Stimulated activated CD4-positive, alpha-beta T cell treated with anti-CD3 and anti-CD28 coated beads, Interleukin-12 subunit alpha, Interleukin-12 subunit beta, amount 100 ng/mL, for 4 hours (primary cell): ENCODE measurements around the gene IRF7.
"Not testable (repeated sequence)": the region's sequence is repeated elsewhere in the genome, so short reads cannot be mapped to it uniquely, and the experiment has no call there.

Source experiments
- DNase-seq: peaks from one replicate; pipeline ENCODE4 v3.0.0-alpha.2; 2020

The IRF7 gene

DNA sequence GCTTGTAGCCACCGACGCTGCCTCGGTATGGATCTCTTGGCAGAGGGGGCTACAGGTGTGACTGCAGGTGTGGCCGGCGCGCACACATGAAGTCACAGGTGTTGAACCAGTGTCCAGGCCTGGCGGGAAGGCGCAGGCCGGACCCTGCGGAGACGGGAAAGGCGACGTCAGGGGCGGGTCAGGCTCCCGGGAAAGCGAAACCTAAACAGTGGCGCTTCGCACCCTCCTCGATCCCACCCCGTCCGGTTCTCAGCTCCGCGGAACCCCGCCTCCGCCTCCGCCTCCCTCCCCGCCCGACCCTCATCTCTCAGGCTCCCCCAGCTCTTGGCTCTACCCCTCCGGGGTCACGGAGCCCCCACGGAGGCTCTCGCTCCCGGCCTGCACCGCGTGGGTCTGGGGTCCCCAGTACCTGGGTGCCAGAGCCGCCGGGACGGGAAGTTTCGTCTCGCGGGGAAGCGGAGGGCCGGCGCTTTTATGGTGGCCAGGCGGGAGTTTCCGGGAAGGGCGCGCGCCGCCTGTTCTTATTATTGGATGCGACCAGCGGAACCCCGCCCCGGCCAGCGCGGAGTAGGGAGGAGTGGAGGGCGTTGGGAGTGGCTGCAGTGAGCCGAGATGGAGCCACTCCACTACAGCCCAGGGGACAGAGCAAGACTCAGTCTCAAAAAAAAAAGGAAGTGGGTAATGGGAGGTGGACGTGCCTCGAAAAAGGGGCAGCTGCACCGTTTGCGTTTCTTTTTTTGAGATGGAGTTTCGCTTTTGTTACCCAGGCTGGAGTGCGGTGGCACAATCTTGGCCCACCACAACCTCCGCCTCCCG, at the start of gene IRF7:
IRF7 (minus strand) TSS at position 447 of the 816 bp plus-strand sequence. CDS start 586 bp downstream, outside the sequence.
- DNase-seq = peak; percentile 78

DNA sequence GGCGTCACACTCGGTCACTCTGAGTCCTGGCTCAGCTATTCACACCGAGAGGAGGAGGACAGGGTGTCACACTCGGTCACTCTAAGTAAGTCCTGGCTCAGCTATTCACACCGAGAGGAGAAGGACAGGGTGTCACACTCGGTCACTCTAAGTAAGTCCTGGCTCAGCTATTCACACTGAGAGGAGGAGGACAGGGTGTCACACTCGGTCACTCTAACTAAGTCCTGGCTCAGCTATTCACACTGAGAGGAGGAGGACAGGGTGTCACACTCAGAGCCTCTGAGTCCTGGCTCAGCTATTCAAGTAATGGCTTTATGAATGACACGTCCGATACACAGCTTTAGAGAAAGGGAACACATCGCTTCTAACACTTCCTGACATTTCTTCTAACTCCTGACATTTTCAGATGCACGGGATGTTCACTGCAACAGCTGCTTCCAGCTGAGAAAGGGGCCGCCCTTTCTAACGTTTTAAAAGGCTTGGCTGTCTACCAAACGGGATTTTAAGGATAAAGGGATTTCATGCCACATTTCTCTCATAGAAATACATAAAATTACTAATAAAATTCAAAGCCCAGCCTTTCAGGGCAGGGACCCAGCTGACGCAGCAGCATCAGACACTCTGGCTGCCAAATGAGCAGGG, 49.4 kb upstream of the IRF7 start:
- no peak for DNase-seq

DNA sequence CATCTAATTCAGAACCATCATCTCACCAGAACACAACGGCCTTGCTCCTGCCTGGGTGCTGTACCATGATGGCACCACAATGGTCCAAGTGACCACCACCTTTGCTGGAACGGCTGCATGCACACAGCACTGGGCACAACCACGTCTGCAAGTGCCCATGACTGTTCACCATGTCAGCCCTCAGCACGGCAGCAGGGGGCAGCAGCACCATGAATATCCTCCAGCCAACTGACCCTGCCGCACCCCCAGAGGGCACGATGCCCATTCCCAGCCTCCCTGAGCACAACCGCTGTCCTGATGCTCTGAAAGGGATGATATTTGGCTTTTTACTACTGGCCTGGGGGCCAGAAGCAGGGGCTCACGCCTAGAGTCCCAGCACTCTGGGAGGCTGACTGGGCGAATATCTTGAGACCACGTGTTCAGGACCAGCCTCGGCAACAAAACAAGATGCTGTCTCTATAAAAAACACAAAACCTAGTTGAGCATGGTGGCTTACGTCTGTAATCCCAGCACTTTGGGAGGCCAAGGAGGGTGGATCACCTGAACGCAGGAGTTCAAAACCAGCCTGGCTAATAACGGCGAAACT, 47.0 kb upstream of the IRF7 start:
- DNase-seq = peak; percentile 38

DNA sequence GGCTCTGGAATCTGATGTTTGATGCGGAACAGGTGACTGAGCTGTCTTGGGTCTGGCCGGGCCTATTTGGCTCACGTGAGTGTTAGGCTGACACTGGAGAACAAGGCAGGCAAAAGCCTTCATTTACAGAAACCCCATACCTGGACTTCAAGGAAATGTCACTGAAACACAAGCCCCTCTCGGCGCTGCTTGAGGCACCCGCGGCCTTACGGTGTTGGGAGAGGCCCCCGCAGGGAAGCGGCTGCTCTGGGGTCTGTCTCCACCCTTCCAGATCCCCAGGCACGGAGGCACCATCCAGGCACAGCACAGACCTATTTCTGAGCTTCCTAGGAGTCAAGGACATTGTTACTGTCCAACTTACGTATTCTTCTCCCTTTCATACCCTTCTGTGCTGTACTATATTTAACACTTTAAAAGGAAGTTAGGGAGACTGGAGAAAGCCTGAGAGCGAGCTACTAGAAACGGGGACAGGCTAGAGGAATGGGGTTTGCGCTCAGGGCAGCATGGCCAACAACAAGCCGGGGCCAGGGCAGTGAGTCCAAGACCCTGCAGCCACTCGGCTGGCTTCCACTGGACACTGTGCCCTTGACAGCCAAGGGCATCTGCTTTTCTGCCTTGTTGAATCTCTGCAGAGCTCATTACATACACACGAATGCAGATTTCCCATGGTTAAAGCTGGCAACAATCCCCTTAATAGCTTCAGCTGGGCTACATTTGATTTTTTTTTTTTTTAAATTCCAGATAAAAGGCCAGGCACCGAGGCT, 45.1 kb upstream of the IRF7 start:
- DNase-seq = no peak

DNA sequence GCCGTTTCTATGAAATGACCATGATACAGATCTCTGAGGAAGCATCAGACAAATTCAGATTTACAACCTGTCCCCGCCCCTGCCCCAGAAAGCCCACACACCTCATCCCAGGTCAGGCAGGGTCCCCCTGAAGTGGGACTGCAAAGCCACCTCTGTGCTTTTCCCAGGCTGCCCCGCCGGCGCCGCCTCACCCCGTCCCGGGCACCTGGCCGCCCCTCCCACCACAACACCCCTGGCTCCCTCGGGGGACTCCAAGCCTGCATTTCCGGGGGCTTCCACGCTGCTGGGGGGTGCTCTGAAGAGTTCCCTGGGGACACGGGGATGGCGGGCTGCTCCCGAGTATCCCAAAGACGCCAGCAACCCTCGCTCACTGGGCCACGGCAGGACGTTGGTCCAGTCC, 44.5 kb upstream of the IRF7 start:
- no peak for DNase-seq

DNA sequence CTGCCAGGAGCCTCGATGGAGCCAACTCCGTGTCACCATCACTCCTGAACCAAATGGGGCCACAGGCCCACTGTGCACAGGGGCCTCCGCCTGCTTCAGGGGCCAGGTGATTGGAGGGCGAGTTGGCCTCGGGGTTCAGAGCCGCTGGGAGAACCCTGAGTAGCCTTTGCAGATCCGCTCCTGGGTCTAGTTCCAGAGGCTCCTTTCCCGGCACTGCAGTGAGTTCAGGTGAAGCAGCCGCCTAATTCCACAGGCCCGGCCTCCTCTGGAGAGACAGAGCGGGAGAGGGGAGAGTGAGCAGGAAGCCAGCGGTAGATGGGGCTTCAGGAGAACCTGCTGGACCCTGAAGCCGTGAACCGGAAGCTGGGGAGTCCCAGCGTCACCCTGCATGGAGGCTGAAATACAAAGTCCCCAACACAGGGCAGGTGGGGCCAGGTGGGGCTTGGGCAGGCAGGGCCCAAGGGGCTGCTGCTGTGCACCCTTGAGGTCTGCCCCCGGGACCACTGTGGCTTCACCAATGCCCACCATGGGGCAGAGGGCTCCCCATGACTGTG, 43.9 kb upstream of the IRF7 start:
- no peak for DNase-seq

DNA sequence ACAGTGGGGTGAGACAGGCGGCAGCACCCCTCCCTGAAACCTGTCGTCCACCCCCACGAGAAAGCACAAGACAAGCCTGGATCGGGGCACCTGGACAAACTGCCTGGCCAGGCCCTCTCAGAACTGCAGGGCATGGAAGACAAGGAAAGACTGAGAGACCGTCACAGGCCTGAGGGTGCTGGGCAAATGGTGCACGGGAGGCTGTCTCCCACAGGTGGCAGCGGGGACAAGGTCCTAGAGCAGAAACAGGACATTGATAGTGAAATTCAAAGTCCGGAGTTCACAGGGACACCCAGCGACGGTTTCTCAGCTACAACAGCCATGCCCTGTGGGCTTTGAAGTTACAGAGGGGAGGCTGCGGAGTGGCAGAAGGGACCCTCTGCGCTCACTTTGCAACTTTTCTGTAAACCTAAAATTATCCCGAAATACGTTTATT, 42.0 kb upstream of the IRF7 start:
- no peak for DNase-seq

DNA sequence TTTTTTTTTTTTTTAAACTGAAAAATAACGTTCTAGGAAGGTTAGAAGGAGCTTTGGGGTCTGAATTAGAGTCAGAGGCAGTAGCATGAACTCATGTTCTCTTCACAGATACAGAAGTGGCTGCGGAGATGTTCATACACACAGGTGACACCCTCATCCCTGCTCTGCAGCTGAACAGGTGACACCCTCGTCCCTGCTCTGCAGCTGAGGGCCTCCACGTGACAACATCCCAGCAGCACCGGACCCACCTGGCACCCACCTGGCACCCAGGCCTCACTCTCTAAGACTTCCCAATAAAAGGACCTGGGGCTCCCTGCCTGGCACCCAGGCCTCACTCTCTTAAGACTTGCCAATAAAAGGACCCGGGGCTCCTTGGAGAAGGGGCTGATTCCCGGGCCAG, 41.1 kb upstream of the IRF7 start:
- DNase-seq = no peak

DNA sequence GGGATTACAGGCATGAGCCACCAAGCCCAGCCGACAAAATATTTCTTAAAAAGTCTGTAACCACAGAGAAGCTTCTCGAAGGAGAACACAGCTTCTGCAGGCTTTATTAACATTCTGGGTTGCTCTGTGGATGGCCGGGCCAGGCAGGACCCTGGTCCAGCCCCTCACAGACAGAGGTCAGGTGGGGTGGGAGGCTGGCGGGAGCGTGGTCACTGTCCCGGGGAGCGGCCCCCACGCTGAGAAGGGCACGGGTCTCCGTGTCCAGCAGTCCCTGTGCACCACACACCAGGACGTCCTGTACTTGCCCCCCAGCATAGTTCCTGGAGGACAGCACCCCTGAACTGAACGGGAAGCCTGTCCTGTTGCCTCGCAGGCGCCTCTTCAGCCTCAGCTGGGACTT, 40.7 kb upstream of the IRF7 start:
- no peak for DNase-seq

DNA sequence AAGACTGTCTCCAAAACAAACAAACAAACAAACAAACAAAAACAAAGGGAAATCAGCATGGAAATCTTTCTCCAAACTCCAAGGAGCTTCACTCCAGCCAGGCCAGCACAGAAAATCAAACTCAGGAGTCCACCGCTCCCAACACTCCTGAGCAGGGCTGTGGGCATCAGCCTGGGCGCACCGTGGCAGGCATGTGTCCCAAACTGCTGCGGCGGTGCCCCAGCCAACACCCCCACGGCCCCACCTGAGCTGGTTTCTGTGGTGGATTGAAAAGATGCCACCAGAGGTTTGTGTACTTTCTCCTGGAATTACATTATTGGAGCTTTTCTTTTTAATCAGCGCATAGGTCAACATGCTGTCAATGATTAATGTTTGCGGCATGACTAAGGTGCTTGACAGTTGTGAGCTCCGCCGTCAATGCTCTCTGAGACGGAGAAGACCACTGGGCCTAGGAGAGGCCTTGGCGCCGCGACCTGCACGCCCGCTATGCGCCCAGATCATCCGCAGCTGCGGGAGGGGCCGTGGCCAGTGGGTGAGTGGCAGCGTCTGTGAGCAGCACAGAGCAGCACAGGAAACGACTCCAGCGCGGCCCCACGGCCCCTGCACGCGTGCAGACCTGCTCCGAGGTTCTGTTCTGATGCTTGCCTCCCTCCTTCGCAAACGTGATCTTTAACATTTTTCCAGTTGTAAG, 39.4 kb upstream of the IRF7 start:
- DNase-seq = no peak

DNA sequence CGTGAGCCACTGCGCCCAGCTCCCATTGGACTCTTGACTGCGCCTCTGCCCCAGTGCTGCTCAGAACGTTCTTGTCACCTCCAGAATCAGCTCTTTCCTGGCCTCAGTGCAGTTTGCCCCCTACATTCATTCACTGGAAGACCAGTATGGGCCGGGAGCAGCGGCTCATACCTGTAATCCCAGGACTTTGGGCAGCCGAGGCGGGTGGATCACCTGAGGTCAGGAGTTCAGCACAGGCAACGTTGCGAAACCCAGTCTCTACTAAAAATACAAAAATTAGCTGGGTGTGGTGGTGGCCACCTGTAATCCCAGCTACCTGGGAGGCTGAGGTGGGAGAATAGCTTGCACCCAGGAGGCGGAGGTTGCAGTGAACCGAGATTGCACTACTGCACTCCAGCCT, 38.7 kb upstream of the IRF7 start:
- not testable (repeated sequence) for DNase-seq

DNA sequence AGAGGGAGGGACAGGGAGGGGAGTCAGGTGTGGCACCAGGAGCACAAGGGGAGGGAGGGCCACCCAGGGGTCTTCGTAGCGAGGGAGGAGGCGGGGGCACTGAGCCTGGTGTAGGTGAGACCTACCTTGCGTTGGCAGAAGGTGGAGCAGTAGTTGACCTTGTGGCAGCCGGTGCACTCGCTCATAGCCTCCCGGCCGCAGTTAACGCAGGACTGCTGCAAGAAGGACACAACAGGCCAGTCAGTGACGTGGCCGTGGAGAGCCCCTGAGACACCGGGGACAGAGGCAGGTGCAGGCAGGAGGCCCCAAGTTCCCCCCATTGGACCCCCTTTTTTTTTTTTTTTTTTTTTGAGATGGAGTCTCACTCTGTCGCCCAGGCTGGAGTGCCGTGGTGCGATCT, 38.1 kb upstream of the IRF7 start:
- no peak for DNase-seq

DNA sequence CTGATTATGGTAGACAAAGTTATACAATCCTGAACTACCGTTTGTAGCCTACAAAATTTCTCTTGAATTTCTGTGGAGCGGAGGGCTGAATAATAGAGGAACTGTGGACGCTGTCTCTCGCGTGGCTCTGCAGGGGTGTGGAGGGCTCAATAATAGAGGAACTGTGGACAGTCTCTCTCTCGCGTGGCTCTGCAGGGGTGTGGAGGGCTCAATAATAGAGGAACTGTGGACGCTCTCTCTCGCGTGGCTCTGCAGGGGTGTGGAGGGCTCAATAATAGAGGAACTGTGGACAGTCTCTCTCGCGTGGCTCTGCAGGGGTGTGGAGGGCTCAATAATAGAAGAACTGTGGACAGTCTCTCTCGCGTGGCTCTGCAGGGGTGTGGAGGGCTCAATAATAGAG, 37.4 kb upstream of the IRF7 start:
- DNase-seq = not testable (repeated sequence)

DNA sequence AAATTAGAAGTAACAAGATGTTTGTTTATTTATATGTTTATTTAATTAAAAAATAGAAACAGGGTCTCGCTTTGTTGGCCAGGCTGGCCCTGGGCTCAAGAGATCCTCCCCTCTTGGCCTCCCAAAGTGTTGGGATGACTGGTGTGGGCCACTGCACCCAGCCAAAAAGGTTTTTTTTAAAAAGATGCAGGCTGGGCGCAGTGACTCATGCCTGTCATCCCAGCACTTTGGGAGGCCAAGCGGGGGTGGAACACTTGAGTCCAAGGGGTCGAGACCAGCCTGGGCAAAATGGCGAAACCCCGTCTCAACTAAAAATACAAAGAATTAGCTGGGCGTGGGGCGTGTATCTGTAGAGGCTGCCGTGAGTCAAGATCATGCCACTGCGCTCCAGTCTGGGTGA, 34.7 kb upstream of the IRF7 start:
- DNase-seq = no peak

DNA sequence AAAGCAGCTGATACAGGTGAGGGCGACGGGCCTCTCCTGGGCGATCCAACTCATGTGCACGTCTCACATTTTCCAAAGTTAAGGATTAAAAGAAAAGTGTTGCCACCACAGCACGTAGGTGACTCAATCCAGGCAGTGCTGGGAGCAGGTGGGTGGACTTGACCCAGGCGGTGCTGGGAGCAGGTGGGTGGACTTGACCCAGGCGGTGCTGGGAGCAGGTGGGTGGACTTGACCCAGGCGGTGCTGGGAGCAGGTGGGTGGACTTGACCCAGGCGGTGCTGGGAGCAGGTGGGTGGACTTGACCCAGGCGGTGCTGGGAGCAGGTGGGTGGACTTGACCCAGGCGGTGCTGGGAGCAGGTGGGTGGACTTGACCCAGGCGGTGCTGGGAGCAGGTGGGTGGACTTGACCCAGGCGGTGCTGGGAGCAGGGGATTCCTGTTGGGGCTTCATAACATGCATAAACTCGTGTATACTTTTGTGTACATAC, 32.0 kb upstream of the IRF7 start:
- DNase-seq = not testable (repeated sequence)

DNA sequence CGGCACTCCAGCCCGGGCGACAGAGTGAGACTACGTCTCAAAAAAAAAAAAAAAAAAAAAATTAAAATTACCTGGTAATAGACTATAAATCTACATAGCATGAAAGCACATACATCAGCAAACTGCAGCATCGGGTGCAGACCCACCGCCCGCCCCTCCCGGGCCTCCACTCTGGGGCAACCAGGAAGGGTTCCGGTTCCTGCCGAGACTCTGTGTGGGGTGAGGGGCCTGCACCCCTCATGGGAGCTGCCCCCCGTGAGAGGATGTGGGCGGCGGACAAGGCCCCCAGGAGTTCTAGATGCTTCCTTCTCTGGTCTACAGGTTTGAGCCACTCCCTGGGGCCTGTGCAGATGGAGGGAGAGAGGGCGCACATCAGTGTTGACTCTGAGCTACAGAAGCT, 30.5 kb upstream of the IRF7 start:
- DNase-seq = no peak

DNA sequence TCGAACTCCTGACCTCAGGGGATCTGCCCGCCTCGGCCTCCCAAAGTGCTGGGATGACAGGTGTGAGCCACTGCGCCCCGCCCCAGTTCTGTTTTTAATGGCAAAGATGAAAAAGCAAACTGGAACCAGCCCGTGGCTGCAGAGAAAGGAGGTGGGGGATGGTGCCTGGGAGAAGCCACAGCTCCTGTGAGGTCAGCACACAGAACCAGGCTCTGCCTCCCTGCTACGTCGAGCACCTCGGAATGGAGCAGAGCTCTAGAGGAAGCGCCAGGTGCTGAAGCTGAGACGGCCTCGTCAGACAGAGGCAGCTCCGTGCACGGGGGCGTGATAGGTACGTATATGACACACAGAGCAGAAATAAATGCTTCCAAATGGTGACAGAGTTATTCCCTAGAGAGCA, 29.8 kb upstream of the IRF7 start:
- DNase-seq = no peak

DNA sequence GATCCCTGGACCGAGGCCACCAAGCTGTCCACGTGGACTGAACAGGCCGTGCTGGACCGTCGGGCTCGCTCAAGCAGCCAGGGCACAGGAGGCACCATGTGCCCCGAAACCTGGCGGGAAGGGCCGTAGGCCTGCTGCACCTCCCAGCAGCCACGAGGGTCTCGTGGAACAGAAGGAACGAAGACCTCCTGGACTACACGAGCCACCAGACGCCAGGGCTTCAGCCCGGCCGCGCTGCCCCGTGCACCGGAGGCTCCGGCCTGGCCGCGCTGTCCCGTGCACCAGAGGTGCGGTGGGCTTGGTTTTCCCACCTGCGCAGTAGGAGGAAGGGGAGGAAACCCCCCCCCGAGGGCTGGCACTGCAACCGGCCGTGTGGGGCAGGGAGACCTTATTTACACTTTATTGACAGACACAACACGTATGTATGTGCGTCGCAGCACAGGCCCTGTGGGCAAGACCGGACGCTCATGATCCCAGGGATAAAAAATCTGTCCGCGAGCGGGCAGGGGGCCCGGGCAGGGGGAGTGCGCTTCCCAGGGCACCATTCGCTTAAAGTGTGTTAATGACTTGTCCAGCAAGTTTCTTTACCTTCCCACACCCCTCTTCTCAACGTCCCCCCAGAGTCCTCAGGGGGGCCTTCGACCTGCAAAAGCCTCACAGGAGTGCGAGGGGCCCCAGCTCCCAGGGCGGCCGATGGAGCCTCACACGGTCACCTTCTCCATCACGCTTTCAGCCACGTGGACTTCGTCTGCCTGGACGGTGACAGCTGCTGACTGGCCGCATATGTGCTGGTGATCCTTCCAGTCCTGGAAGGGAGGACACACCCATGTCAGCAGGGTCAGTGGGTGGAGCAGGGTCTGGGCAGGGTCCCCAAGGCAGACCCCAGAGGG, 28.3 kb upstream of the IRF7 start:
- DNase-seq = no peak

DNA sequence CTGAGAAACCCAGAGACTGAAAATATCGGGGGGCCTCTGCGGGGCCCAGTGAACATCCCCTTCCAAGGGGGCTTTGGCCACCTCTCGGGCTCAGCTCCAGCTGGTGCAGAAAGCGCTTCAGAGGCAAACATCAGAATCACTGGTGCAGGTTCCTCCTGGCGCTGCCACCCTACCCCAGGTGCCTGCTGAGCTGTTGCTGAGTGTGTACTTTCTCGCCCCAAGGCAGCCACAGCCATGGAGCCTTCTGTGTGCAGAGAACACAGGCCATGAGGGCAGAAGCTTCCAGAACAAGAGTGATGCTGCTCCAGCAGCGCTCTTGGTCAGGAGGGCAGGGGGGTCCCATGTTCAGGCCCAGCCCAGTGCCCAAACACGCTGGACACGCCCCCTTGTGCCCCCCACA, 27.6 kb upstream of the IRF7 start:
- no peak for DNase-seq

DNA sequence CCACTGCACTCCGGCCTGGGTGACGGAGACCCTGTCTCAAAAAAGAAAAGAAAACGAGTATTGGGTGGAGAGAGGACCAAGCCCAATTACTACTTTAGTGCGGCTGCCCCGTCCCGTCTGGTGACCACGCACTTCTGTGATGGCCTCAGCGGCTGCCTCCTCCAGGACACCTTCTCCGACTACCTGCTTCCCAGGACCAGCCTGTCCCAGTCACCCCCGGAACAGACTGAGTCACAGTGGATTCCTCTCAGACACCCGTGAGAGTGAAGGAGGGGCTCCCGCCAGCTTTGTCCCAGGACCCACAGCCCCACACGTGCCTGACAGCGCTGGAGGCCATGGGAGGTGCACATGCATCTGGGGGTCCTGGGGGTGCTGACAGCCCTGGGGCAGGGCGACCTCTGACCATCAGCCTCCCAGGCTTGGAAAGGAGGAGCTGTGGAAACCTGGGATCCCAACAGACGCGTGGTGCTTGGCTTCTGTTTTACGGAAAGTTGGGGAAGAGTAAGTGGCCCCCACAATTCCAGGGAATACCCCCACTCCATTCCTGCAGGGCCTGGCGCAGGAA, 26.1 kb upstream of the IRF7 start:
- no peak for DNase-seq
